ENCODE data around the gene ATAD5. TPM values are rescaled to one million over a fixed set of nuclear protein-coding genes. Genes with fewer than 3 reads are reported as not detected.
"Not testable (repeated sequence)": the region's sequence is repeated elsewhere in the genome, so short reads cannot be mapped to it uniquely, and the experiment has no call there.

ATAD5 gene
- total RNA-seq, 1 donor = 10.4 TPM

DNA sequence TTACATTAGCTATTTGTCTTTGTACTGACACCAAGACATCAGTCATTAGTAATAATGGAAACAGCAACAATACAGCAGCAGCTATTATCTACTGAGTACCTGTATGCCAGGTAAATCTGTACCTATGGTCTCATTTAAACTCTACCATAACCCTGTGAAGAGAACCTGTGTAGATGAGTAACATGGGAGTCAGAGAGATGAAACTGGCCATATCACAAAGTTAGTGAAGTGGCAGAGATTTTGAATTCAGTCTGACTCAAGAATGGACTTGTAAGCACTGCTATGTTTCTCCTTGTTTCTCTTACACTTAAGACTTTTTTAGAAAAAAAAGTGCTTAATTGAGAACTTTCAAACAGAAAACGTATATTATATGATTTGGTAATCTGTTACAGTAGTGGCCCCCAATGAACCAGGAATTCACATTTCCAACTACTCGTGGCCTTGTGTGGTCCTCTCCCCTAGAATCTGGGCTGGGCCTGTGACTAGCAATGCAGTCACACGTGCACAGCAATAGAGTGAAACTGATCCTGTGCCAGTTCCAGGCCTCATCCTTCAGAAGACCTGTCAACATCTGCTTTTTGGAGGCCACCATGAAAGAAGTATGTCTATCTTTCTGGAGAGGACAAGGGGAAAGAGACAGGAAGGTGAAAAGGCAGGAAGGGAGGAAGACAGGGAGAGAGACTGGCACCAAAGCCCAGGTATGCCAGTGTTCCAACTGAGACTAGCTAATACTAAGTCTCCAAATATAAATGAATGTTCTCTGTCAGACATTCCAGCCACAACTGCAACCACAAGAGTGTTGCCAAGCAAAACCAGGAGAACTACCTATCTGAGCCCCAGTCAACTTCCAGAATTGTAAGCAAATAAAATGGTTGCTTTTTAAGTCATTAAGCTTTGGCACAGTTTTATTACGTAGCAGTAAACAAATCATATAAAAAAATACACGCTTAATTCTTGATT, 19.3 kb upstream of the ATAD5 start:
- no peak overlapping the region for H3K4me3 ChIP-seq (ENCODE audit: low read depth, low read length)
- TF ChIP-seq, protein P1, sequence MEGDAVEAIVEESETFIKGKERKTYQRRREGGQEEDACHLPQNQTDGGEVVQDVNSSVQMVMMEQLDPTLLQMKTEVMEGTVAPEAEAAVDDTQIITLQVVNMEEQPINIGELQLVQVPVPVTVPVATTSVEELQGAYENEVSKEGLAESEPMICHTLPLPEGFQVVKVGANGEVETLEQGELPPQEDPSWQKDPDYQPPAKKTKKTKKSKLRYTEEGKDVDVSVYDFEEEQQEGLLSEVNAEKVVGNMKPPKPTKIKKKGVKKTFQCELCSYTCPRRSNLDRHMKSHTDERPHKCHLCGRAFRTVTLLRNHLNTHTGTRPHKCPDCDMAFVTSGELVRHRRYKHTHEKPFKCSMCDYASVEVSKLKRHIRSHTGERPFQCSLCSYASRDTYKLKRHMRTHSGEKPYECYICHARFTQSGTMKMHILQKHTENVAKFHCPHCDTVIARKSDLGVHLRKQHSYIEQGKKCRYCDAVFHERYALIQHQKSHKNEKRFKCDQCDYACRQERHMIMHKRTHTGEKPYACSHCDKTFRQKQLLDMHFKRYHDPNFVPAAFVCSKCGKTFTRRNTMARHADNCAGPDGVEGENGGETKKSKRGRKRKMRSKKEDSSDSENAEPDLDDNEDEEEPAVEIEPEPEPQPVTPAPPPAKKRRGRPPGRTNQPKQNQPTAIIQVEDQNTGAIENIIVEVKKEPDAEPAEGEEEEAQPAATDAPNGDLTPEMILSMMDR (IDR thresholded peaks at IDR 0.05; ENCODE audit: insufficient read depth, low read length) = no peak
- DNase-seq (ENCODE audit: low read depth) = peak; percentile 32

DNA sequence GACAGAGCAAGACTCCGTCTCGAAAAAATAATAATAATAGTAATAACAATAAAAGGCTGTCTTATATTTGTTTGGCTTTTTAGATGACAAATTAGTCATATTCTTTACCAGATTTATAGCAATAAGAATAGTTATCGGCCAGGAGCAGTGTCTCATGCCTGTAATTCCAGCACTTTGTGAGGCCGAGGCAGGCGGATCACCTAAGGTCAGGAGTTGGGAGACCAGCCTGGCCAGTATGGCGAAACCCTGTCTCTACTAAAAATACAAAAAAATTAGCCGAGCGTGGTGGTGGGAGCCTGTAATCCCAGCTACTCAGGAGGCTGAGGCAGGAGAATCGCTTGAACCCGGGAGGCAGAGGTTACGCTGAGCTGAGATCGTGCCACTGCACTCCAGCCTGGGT, 17.5 kb upstream of the ATAD5 start:
- DNase-seq (ENCODE audit: low read depth); H3K4me3 ChIP-seq (ENCODE audit: low read depth, low read length): not testable (repeated sequence)

DNA sequence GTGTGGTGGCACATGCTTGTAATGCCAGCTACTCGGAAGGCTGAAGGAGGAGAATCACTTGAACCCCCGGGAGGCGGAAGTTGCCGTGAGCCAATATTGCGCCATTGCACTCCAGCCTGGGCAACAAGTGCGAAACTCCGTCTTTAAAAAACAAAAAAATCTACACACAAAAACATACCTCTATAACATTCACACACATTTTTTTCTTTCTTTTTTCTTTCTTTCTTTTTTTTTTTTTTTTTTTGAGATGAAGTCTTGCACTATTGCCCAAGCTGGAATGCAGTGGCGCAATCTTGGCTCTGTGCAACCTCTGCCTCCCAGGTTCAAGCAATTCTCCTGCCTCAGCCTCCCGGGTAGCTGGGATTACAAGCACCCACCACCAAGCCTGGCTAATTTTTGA, 16.9 kb upstream of the ATAD5 start:
- H3K4me3 ChIP-seq (ENCODE audit: low read depth, low read length) = not testable (repeated sequence)
- DNase-seq (ENCODE audit: low read depth) = peak; percentile 40

DNA sequence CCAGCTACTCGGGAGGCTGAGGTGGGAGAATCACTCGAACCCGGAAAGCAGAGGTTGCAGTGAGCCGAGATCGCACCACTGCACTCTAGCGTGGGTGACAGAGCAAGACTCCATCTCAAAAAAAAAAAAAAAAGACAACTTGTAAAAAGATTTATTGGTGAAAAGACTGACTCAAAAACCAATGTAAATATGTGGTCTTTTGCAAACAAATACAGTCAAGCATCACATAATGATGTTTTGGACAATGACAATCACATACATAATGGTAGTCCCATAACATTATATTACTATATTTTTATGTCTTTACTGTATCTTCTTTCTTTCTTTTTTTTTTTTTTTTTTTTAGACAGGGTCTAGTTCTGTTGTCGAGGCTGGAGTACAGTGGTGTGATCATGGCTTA, 15.6 kb upstream of the ATAD5 start:
- no peak overlapping the region for H3K4me3 ChIP-seq (ENCODE audit: low read depth, low read length)
- DNase-seq (ENCODE audit: low read depth) = no peak

DNA sequence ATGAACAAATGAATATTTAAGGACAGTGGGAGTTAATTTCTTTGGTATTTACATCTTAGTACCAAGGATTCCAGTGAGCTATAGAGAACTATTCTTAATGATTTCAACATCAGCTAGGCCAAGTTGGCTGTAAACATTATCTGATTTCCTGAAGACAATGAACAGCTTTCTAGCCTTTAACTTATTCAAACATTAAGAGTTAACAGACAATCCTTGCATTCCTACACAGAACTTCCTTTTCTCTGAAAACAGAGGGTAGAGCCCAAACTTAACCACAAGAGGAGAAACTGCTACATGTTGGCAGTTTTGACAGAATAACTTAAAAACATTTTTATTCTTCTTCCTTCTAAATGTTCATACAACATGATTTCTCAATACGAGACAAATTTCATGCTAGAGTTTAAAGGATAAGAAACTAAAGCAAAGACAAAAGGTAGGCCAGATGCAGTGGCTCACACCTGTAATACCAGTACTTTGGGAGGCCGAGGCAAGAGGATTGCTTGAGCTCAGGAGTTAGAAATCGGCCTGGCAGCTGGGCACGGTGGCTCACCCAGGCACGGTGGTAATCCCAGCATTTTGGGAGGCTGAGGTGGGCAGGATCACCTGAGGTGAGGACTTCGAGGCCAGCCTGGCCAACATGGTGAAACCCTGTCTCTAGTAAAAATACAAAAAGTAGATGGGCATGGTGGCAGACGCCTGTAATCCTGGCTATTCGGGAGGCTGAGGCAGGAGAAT, 11.6 kb upstream of the ATAD5 start:
- H3K4me3 ChIP-seq (ENCODE audit: low read depth, low read length) = no peak overlapping the region
- TF ChIP-seq, protein P1 (IDR thresholded peaks at IDR 0.05; ENCODE audit: insufficient read depth, low read length) = no peak
- DNase-seq (ENCODE audit: low read depth) = peak; percentile 38

More for the DNA sequence above, 15.6 kb upstream of the ATAD5 start:
- TF ChIP-seq, protein P1 (IDR thresholded peaks at IDR 0.05; ENCODE audit: insufficient read depth, low read length) = no peak

DNA sequence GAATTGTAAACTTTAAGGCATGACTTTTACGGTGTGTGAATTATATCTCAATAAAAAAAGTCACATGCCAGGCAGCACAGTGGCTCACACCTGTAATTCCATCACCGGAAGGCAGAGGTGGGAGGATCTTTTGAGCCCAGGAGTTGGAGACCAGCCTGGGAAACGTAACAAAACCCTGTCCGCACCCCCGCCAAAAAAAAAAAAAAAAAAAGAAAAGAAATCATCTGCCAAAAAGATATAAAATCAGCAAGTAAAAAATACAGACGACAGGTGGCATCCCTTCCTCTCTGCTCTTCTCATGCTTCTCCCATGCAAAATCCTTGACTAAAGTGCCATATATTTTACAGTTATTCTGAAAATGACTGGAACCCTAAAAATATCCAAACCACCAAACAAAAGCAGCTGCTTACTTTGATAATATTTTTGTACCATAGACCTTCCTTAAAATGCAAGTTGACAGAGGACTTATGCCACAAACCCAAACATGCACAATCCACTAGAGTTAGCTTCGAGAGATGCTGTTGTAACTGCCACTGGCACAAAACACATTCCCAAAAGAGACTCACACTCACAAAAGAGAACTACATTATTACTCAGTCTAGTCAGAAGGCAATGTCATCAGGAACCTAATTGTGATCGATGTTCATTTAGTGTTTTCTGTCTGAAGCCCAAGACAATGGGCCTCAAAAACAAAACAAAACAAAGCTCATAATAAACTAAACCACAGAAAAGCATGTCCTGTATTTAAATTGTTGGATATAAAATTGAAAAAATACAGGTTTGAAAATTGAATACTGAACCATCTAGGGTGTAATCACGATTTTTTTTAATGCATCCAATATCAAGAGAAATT, 9.7 kb upstream of the ATAD5 start:
- no peak overlapping the region for H3K4me3 ChIP-seq (ENCODE audit: low read depth, low read length)
- no peak for DNase-seq (ENCODE audit: low read depth)
- TF ChIP-seq, protein P1 (IDR thresholded peaks at IDR 0.05; ENCODE audit: insufficient read depth, low read length) = no peak

DNA sequence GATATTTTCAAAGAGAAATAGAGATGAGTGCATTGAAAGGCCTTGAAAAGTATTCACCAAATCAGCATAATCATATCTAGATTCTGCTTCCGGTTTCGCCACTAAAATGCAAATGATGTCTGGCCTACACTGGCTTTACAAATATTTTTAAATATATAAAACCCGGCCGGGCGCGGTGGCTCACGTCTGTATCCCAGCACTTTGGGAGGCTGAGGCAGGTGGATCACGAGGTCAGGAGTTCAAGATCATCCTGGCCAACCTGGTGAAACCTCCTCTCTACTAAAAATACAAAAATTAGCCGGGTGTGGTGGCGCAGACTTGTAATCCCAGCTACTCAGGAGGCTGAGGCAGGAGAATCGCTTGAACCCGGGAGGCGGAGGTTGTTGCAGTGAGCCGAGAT, 8.8 kb upstream of the ATAD5 start:
- not testable (repeated sequence) for H3K4me3 ChIP-seq (ENCODE audit: low read depth, low read length); DNase-seq (ENCODE audit: low read depth)

DNA sequence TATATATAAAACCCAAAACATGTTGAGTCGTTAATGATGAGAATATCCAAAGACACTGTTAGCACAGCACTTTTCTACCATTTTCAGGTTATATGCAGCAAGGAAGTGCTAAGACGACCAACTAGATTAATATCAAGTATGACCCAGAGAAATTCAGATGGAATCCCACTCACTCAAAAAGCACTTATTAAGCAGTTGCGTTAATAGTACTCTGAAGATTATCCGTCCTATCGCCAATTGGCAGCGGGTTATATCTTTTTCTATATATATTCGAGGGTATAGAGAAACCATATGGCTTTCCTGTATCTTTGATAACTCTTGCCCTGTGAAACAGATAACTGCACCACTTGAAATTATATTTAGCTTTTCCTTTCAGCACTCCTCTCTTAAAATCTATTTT, 8.3 kb upstream of the ATAD5 start:
- peak overlapping the region; percentile 90 for H3K4me3 ChIP-seq (ENCODE audit: low read depth, low read length)
- TF ChIP-seq, protein P1 (IDR thresholded peaks at IDR 0.05; ENCODE audit: insufficient read depth, low read length) = no peak
- no peak for DNase-seq (ENCODE audit: low read depth)

Measured in fibroblast of the aortic adventitia (primary cell).